ENCODE measurements around the gene OTOGL. TPM values are rescaled to one million over a fixed set of nuclear protein-coding genes. Genes with fewer than 3 reads are reported as not detected.

OTOGL gene
- total and polyA plus RNA-seq, 12 donors = 0.04 to 0.52 (median 0.13) TPM; not detected in 1

GRCh38 chr12:80381121-80381520 is 281.8 kb downstream of the OTOGL start:
- H3K36me3 ChIP-seq (replicated peaks in 1 of 2) = no peaks in the 10 kb centered on the region
- TF ChIP-seq CTCF (IDR thresholded peaks at IDR 0.05) = no peak

GRCh38 chr12:80382254-80382653 is 282.9 kb downstream of the OTOGL start:
- H3K4me1 ChIP-seq (replicated peaks in 1 of 2) = no peaks in the 10 kb centered on the region
- H3K27ac ChIP-seq = no peak overlapping the region
- no peaks in the 10 kb centered on the region for H3K9me3 ChIP-seq (replicated peaks in 1 of 3)
- TF ChIP-seq POLR2A (IDR thresholded peaks at IDR 0.05) = no peak
- no peak for TF ChIP-seq CTCF (IDR thresholded peaks at IDR 0.05)
- no peak overlapping the region for H3K4me3 ChIP-seq
- 85 to 91% (median 88%) methylated on average over 7 to 8 of the region's 8 CpGs for WGBS, 4 donors
- H3K27me3 ChIP-seq = no peaks in the 10 kb centered on the region
- no peak for DNase-seq
- H3K36me3 ChIP-seq (replicated peaks in 1 of 2) = no peaks in the 10 kb centered on the region
- intact Hi-C loops (cut with DNase I) = no loop called here

More at GRCh38 chr12:80381121-80381520, 281.8 kb downstream of the OTOGL start:
- intact Hi-C loops (cut with DNase I) = no loop called here
- Histone ChIP-seq H3K4me3 (no peak overlapping the region), H3K4me1 (replicated peaks in 1 of 2) (no peaks in the 10 kb centered on the region), H3K9me3 (replicated peaks in 1 of 3) (no peaks in the 10 kb centered on the region), H3K27me3 (no peaks in the 10 kb centered on the region), H3K27ac (no peak overlapping the region)
- DNase-seq = no peak

GRCh38 chr12:80400571-80400991 is 301.2 kb downstream of the OTOGL start:
- Histone ChIP-seq H3K4me1 (replicated peaks in 1 of 2) (no peaks in the 10 kb centered on the region), H3K27ac (no peak overlapping the region), H3K36me3 (replicated peaks in 1 of 2) (no peaks in the 10 kb centered on the region), H3K27me3 (no peaks in the 10 kb centered on the region), H3K9me3 (replicated peaks in 1 of 3) (no peaks in the 10 kb centered on the region), H3K4me3 (no peak overlapping the region)
- 22 to 28% (median 25%) methylated on average over 19 to 20 of the region's 20 CpGs for WGBS, 4 donors
- intact Hi-C loops (cut with DNase I) = no loop called here
- DNase-seq = no peak
- TF ChIP-seq CTCF (IDR thresholded peaks at IDR 0.05) (no peak), POLR2A (IDR thresholded peaks at IDR 0.05) (no peak)

GRCh38 chr12:80401191-80401590 is 301.9 kb downstream of the OTOGL start:
- Histone ChIP-seq H3K36me3 (replicated peaks in 1 of 2) (no peaks in the 10 kb centered on the region), H3K4me3 (no peak overlapping the region), H3K9me3 (replicated peaks in 1 of 3) (no peaks in the 10 kb centered on the region), H3K27me3 (no peaks in the 10 kb centered on the region), H3K27ac (no peak overlapping the region), H3K4me1 (replicated peaks in 1 of 2) (no peaks in the 10 kb centered on the region)
- TF ChIP-seq POLR2A (IDR thresholded peaks at IDR 0.05) = no peak
- TF ChIP-seq CTCF (IDR thresholded peaks at IDR 0.05) = no peak
- WGBS, 4 donors = 79 to 92% (median 85%) methylated on average over 3 of the region's 3 CpGs
- no peak for DNase-seq
- intact Hi-C loops (cut with DNase I) = no loop called here

All from adrenal gland (tissue), 12 donors.